ENCODE measurements around the gene GBX1.

DNA sequence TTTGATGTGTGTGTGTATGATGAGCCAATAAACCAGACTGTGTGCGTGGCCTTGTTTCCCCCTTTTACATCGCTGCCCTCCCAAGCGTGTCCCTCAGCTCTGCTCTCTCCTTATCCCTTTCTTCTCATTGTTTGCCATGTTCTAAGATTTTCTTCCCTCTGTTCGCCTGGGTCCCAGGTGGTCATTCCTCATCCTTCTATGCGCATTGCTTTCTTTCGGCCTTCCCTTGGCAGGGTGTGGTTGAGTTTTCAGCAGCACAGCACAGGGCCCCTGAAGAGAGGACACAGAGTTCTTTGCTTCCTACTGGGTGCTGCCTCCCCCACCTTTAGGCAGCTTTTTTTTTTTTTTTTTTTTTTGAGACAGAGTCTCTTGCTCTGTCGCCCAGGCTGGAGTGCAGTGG is 23.1 kb downstream of the GBX1 start:
- TF ChIP-seq, protein P1, sequence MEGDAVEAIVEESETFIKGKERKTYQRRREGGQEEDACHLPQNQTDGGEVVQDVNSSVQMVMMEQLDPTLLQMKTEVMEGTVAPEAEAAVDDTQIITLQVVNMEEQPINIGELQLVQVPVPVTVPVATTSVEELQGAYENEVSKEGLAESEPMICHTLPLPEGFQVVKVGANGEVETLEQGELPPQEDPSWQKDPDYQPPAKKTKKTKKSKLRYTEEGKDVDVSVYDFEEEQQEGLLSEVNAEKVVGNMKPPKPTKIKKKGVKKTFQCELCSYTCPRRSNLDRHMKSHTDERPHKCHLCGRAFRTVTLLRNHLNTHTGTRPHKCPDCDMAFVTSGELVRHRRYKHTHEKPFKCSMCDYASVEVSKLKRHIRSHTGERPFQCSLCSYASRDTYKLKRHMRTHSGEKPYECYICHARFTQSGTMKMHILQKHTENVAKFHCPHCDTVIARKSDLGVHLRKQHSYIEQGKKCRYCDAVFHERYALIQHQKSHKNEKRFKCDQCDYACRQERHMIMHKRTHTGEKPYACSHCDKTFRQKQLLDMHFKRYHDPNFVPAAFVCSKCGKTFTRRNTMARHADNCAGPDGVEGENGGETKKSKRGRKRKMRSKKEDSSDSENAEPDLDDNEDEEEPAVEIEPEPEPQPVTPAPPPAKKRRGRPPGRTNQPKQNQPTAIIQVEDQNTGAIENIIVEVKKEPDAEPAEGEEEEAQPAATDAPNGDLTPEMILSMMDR (IDR thresholded peaks at IDR 0.05; ENCODE audit: poor library complexity, severe bottlenecking) = no peak
- TF ChIP-seq, protein P2, sequence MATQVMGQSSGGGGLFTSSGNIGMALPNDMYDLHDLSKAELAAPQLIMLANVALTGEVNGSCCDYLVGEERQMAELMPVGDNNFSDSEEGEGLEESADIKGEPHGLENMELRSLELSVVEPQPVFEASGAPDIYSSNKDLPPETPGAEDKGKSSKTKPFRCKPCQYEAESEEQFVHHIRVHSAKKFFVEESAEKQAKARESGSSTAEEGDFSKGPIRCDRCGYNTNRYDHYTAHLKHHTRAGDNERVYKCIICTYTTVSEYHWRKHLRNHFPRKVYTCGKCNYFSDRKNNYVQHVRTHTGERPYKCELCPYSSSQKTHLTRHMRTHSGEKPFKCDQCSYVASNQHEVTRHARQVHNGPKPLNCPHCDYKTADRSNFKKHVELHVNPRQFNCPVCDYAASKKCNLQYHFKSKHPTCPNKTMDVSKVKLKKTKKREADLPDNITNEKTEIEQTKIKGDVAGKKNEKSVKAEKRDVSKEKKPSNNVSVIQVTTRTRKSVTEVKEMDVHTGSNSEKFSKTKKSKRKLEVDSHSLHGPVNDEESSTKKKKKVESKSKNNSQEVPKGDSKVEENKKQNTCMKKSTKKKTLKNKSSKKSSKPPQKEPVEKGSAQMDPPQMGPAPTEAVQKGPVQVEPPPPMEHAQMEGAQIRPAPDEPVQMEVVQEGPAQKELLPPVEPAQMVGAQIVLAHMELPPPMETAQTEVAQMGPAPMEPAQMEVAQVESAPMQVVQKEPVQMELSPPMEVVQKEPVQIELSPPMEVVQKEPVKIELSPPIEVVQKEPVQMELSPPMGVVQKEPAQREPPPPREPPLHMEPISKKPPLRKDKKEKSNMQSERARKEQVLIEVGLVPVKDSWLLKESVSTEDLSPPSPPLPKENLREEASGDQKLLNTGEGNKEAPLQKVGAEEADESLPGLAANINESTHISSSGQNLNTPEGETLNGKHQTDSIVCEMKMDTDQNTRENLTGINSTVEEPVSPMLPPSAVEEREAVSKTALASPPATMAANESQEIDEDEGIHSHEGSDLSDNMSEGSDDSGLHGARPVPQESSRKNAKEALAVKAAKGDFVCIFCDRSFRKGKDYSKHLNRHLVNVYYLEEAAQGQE (IDR thresholded peaks at IDR 0.05; ENCODE audit: borderline replicate concordance) = no peak

All from neural cell (in vitro differentiated cells).